Vagina (tissue), 2 donors: ENCODE measurements around the gene DBP.

Source experiments
- CTCF ChIP-seq, 3 experiments: fragments of 450-650 bp in 2 of 3; fragments of 200-600 bp in 1 of 3; sonication (generic) in 1 of 3; IDR thresholded peaks; one replicate each; pipeline ENCODE4 v1.5.1; 2017 to 2019; ENCODE audit warnings: antibody characterized with exemption in 3 of 3, mild to moderate bottlenecking in 2 of 3, moderate library complexity in 2 of 3
- POLR2A ChIP-seq, 2 donors: fragments of 450-650 bp; IDR thresholded peaks; one replicate each; pipeline ENCODE4 v1.6.1; 2017; ENCODE audit warnings: antibody characterized with exemption in 2 of 2, mild to moderate bottlenecking in 2 of 2, moderate library complexity in 2 of 2

- TF ChIP-seq CTCF (IDR thresholded peaks at IDR 0.05): no peak
- TF ChIP-seq POLR2A (IDR thresholded peaks at IDR 0.05): no peak
These were observed 28.6 kb upstream of the DBP start for GRCh38 chr19:48665786-48666185.
